Frontal cortex (tissue), 1 donor: ENCODE results near the gene FBLL1. TPM values are rescaled to one million over a fixed set of nuclear protein-coding genes. Genes with fewer than 3 reads are reported as not detected.

Experiments
- small RNA-seq: library from RNA; depleted of rRNA; stranded (forward); fragments of <200 nt; gene quantifications from one replicate; pipeline ENCODE3, GENCODE V24; 2014
- total RNA-seq: library from RNA; depleted of rRNA; stranded (reverse); fragments of >200 nt; gene quantifications from one replicate; pipeline ENCODE4 v1.2.3, GENCODE V29; 2014

The FBLL1 gene
- total RNA-seq, 1 donor from 2014 or later: 64.8 TPM

Small RNA genes lying within 50 kb of the gene (small RNA-seq; reads per million reads assigned to genes)
- 1.1 reads per million, percentile 68 among the genes with 10 or more reads in this experiment for gene MIR103A1

Other genes with a start within 250 kb of the FBLL1 start
- gene WWC1, start 237.7 kb upstream of the FBLL1 start, total RNA-seq: 78.3 TPM
- gene RARS1, start 42.8 kb upstream of the FBLL1 start, total RNA-seq: 236 TPM
- gene PANK3, start 50.1 kb downstream of the FBLL1 start, total RNA-seq: 264 TPM